Fibroblast of lung (primary cell): ENCODE measurements around the gene TTC3. TPM values are rescaled to one million over a fixed set of nuclear protein-coding genes. Genes with fewer than 3 reads are reported as not detected.

Experiments
- DNase-seq, 2 donors: peaks; one replicate each; pipeline versions ENCODE4 v3.0.0 to v3.0.0-alpha.2; 2010; ENCODE audit warnings: low read depth in 2 of 2
- H2AFZ ChIP-seq: 2 replicates; pipeline ENCODE4 v1.5.1; 2012; ENCODE audit warnings: low read length, control low read depth, inconsistent platforms
- H3K27ac ChIP-seq: 2 replicates; pipeline ENCODE4 v1.5.1; 2011; ENCODE audit warnings: low read length, control low read depth; ENCODE audit not compliant: insufficient read depth
- H3K27me3 ChIP-seq: 2 replicates; pipeline ENCODE4 v1.5.1; 2011; ENCODE audit warnings: mild to moderate bottlenecking, low read length; ENCODE audit not compliant: control insufficient read depth, insufficient read depth
- H3K36me3 ChIP-seq: 2 replicates; pipeline ENCODE4 v1.5.1; 2011; ENCODE audit warnings: low read length; ENCODE audit not compliant: control insufficient read depth, insufficient read depth
- H3K4me1 ChIP-seq: 2 replicates; pipeline ENCODE4 v1.5.1; 2011; ENCODE audit warnings: low read length; ENCODE audit not compliant: control insufficient read depth, insufficient read depth; ENCODE audit errors: extremely low read depth
- H3K4me2 ChIP-seq: 2 replicates; pipeline ENCODE4 v1.5.1; 2011; ENCODE audit warnings: low read length, control low read depth; ENCODE audit not compliant: insufficient read depth; ENCODE audit errors: extremely low read depth
- H3K4me3 ChIP-seq, 4 experiments: fragments of 200-600 bp in 1 of 4; sonication (generic) in 1 of 4; replicated peaks in 1 of 4; 2 replicates each; pipeline ENCODE4 v1.5.1; 2011 to 2016; ENCODE audit warnings: low read length in 4 of 4, low read depth in 3 of 4, mild to moderate bottlenecking in 3 of 4, control low read depth in 2 of 4, inconsistent platforms in 1 of 4, mixed read lengths in 1 of 4; ENCODE audit not compliant: insufficient read depth in 1 of 4; ENCODE audit errors: control extremely low read depth in 1 of 4
- H3K79me2 ChIP-seq: 2 replicates; pipeline ENCODE4 v1.5.1; 2012; ENCODE audit warnings: mild to moderate bottlenecking, low read length, inconsistent platforms; ENCODE audit not compliant: control insufficient read depth, insufficient read depth
- H3K9ac ChIP-seq: 2 replicates; pipeline ENCODE4 v1.5.1; 2011; ENCODE audit warnings: mild to moderate bottlenecking, low read length, control low read depth; ENCODE audit not compliant: insufficient read depth
- H3K9me3 ChIP-seq: 2 replicates; pipeline ENCODE4 v1.5.1; 2012; ENCODE audit warnings: low read depth, low read length; ENCODE audit not compliant: control insufficient read depth, insufficient read depth
- H4K20me1 ChIP-seq: 2 replicates; pipeline ENCODE4 v1.5.1; 2011; ENCODE audit warnings: low read length; ENCODE audit not compliant: control insufficient read depth, insufficient read depth; ENCODE audit errors: extremely low read depth
- CTCF ChIP-seq, 2 donors: IDR thresholded peaks in 1 of 2; conservative IDR thresholded peaks in 1 of 2; 1 replicate in 1 of 2; 2 replicates in 1 of 2; pipeline ENCODE4 v1.5.1; 2011 to 2012; ENCODE audit warnings: low read length in 2 of 2, control low read depth in 1 of 2, inconsistent platforms in 1 of 2, low read depth in 1 of 2, mild to moderate bottlenecking in 1 of 2
- EZH2 ChIP-seq: IDR thresholded peaks from 2 replicates; pipeline ENCODE4 v1.5.1; 2012; ENCODE audit warnings: low read length, control low read depth, mild to moderate bottlenecking; ENCODE audit errors: missing control alignments
- polyA plus RNA-seq, 2 donors: library from polyadenylated mRNA; depleted of rRNA in 1 of 2; stranded (reverse) in 1 of 2; unstranded in 1 of 2; fragments of >200 nt; gene quantifications; 2 replicates each; pipeline ENCODE4 v1.2.1, GENCODE V29; 2011 to 2012; ENCODE audit warnings: missing spikeins in 1 of 2
- total RNA-seq: library from RNA; depleted of rRNA; stranded (reverse); fragments of >200 nt; gene quantifications from 2 replicates; pipeline ENCODE4 v1.2.1, GENCODE V29; 2014

Gene TTC3
- total and polyA plus RNA-seq, 2 donors (not counting 1 experiment from before 2014, with no cell fraction given): 121 to 224 TPM

- Histone ChIP-seq H3K27ac (no peak overlapping the region), H3K4me2 (no peak overlapping the region), H4K20me1 (no peaks in the 10 kb centered on the region), H3K27me3 (peaks cover 2% of the 10 kb centered on the region), H2AFZ (no peak overlapping the region), H3K4me3 (no peak overlapping the region), H3K4me1 (peaks cover 4% of the 10 kb centered on the region), H3K9me3 (no peaks in the 10 kb centered on the region), H3K36me3 (no peaks in the 10 kb centered on the region), H3K9ac (no peak overlapping the region), H3K79me2 (no peaks in the 10 kb centered on the region)
- TF ChIP-seq EZH2: no peak
- TF ChIP-seq CTCF (conservative IDR thresholded peaks at IDR 0.05 in 1 of 2, IDR thresholded peaks at IDR 0.05 in 1 of 2; ENCODE audit: low read depth in 1 of 2, low read length in 2 of 2): no peak
- no peak for DNase-seq
These were observed 17.7 kb upstream of the TTC3 start for GRCh38 chr21:37055271-37055855.

GRCh38 chr21:37057614-37058013 lies 15.4 kb upstream of the TTC3 start:
- peaks cover 2% of the 10 kb centered on the region for H3K27me3 ChIP-seq

GRCh38 chr21:37058261-37058660 lies 14.8 kb upstream of the TTC3 start:
- H3K4me1 ChIP-seq: peaks cover 9% of the 10 kb centered on the region
- no peak overlapping the region for H3K4me2 ChIP-seq
- H3K9me3 ChIP-seq: no peaks in the 10 kb centered on the region
- H4K20me1 ChIP-seq: no peaks in the 10 kb centered on the region
- H3K9ac ChIP-seq: no peak overlapping the region
- H3K4me3 ChIP-seq: no peak overlapping the region
- no peak for DNase-seq
- TF ChIP-seq EZH2 (no peak), CTCF (conservative IDR thresholded peaks at IDR 0.05 in 1 of 2, IDR thresholded peaks at IDR 0.05 in 1 of 2; ENCODE audit: low read depth in 1 of 2, low read length in 2 of 2) (no peak)
- no peaks in the 10 kb centered on the region for H3K36me3 ChIP-seq
- H2AFZ ChIP-seq: no peak overlapping the region
- peaks cover 2% of the 10 kb centered on the region for H3K27me3 ChIP-seq
- H3K79me2 ChIP-seq: no peaks in the 10 kb centered on the region
- H3K27ac ChIP-seq: no peak overlapping the region

More at GRCh38 chr21:37057614-37058013, 15.4 kb upstream of the TTC3 start:
- Histone ChIP-seq H3K36me3 (no peaks in the 10 kb centered on the region), H3K4me3 (no peak overlapping the region), H4K20me1 (no peaks in the 10 kb centered on the region), H3K9ac (no peak overlapping the region), H3K79me2 (no peaks in the 10 kb centered on the region), H3K9me3 (no peaks in the 10 kb centered on the region), H3K4me2 (no peak overlapping the region), H3K27ac (no peak overlapping the region), H3K4me1 (peaks cover 9% of the 10 kb centered on the region), H2AFZ (no peak overlapping the region)
- TF ChIP-seq EZH2 (no peak), CTCF (conservative IDR thresholded peaks at IDR 0.05 in 1 of 2, IDR thresholded peaks at IDR 0.05 in 1 of 2; ENCODE audit: low read depth in 1 of 2, low read length in 2 of 2) (no peak)
- DNase-seq: no peak
